ENCODE results near the gene CFAP74.

DNA sequence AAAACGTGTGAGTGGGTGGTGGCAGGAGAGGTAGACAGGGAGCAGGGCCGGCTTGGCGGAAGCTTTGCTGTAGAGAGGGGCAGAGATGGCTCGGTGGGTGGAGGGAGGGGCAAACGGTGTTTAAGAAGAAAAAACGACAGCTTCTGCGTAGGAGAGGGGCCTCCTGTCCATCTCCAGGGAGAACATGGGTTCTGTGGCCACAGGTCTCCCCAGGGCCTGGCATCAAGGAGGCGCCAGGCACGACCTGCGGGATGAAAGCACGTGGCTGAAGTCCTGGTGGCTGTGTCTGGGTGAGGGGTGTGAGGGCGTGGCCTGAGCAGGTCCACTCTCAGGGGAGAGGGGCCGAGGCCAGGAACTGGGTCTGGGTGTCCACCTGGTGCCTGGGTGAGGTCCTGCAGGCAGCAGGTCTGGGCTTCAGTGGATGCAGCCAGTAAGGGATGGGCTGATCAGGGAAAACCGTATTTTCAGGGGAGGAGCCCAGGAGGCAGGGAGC, 45.7 kb upstream of the CFAP74 start:
- 0 out of 6 replicates have a peak, but pooled peaks of 2 of the 3 experiments have one; percentile 8 to 20 for TF ChIP-seq CTCF (IDR thresholded peaks at IDR 0.05 in 2 of 3, conservative IDR thresholded peaks at IDR 0.05 in 1 of 3; ENCODE audit: insufficient read depth in 2 of 3, low read depth in 1 of 3, low read length in 3 of 3)
- TF ChIP-seq BCL6 (CRISPR knock-in tag; IDR thresholded peaks at IDR 0.05), result no peak
- no peak for TF ChIP-seq ZNF274 (IDR thresholded peaks at IDR 0.05; ENCODE audit: borderline replicate concordance, low read depth, low read length)
- no peak for TF ChIP-seq BRD4 (IDR thresholded peaks at IDR 0.05)
